ENCODE results near the gene ELP6. TPM values are rescaled to one million over a fixed set of nuclear protein-coding genes. Genes with fewer than 3 reads are reported as not detected.

Gene ELP6
- polyA plus RNA-seq, 2 of the 4 experiments (the other 2 are of a cell fraction) = 39.4 to 42.0 TPM

- no peak for ATAC-seq
- Histone ChIP-seq H3K9me3 (no peaks in the 10 kb centered on the region), H3K4me2 (no peak overlapping the region), H3K4me1 (no peaks in the 10 kb centered on the region), H3K27ac (no peak overlapping the region), H3K4me3 (no peak overlapping the region)
- POLR2A ChIA-PET = no interaction called here
- DNase-seq (ENCODE audit: low read depth in 1 of 2, low spot score in 1 of 2) = no peak
- FAIRE-seq = no peak
- WGBS (ENCODE audit: missing lambda C conversion rate) = 90% methylated on average over 4 of the region's 4 CpGs
- TF ChIP-seq PBX3 (IDR thresholded peaks at IDR 0.05) = no peak
- no peak for TF ChIP-seq CBX8 (IDR thresholded peaks at IDR 0.05)
- CTCF ChIA-PET = interaction anchor here (1.1 to 1.3 kb wide), 2 partner anchors 11 to 74 kb away, joined by 3 read pairs; no protein-coding TSS in a partner anchor
Measured at GRCh38 chr3:47495111-47495510, 18.4 kb downstream of the ELP6 start.

- no peak for FAIRE-seq
- H3K27ac ChIP-seq = no peak overlapping the region
- H3K4me3 ChIP-seq = no peak overlapping the region
- DNase-seq (ENCODE audit: low read depth in 1 of 2, low spot score in 1 of 2) = no peak
- ChIA-PET CTCF (interaction anchor here (1.0 to 1.3 kb wide), 3 partner anchors 9 to 70 kb away, joined by 3 to 4 read pairs (median 4); no protein-coding TSS in a partner anchor), POLR2A (no interaction called here)
- ATAC-seq = no peak
- H3K9me3 ChIP-seq = no peaks in the 10 kb centered on the region
- H3K4me2 ChIP-seq = no peak overlapping the region
- 86% methylated on average over 12 of the region's 12 CpGs for WGBS (ENCODE audit: missing lambda C conversion rate)
- no peaks in the 10 kb centered on the region for H3K4me1 ChIP-seq
- TF ChIP-seq RNF2 (IDR thresholded peaks at IDR 0.05; ENCODE audit: borderline replicate concordance, low read depth) = no peak
- no peak for TF ChIP-seq FOSL2 (IDR thresholded peaks at IDR 0.05)
- TF ChIP-seq FOSL2 (CRISPR knock-in tag; IDR thresholded peaks at IDR 0.05) = no peak
- no peak for TF ChIP-seq ELK1 (IDR thresholded peaks at IDR 0.05; ENCODE audit: low read depth, low read length)
- TF ChIP-seq ZC3H11A (IDR thresholded peaks at IDR 0.05) = no peak
- no peak for TF ChIP-seq RFX5 (IDR thresholded peaks at IDR 0.05)
- TF ChIP-seq USF2 (IDR thresholded peaks at IDR 0.05) = no peak
Measured at GRCh38 chr3:47491777-47492176, 21.7 kb downstream of the ELP6 start.

GRCh38 chr3:47491186-47491585 is 22.3 kb downstream of the ELP6 start:
- no peak for FAIRE-seq
- 89% methylated on average over 3 of the region's 3 CpGs for WGBS (ENCODE audit: missing lambda C conversion rate)
- POLR2A ChIA-PET = no interaction called here

More at GRCh38 chr3:47491186-47491585, 22.3 kb downstream of the ELP6 start:
- no peak for TF ChIP-seq ZFP36 (IDR thresholded peaks at IDR 0.05; ENCODE audit: borderline replicate concordance, partially characterized antibody)
- TF ChIP-seq ELK1 (IDR thresholded peaks at IDR 0.05; ENCODE audit: low read depth, low read length) = no peak
- no peak for TF ChIP-seq PHF8 (IDR thresholded peaks at IDR 0.05; ENCODE audit: borderline replicate concordance, low read depth)
- TF ChIP-seq ATOH8 (CRISPR knock-in tag; IDR thresholded peaks at IDR 0.05; ENCODE audit: low read depth) = no peak
- no peak for TF ChIP-seq MAFK (IDR thresholded peaks at IDR 0.05; ENCODE audit: partially characterized antibody)
- no peak for TF ChIP-seq HOXB5 (CRISPR knock-in tag; IDR thresholded peaks at IDR 0.05)
- TF ChIP-seq FOXS1 (CRISPR knock-in tag; IDR thresholded peaks at IDR 0.05) = no peak
- TF ChIP-seq CHD2 (IDR thresholded peaks at IDR 0.05; ENCODE audit: low read length, partially characterized antibody) = no peak
- TF ChIP-seq CHD4 (IDR thresholded peaks at IDR 0.05; ENCODE audit: borderline replicate concordance) = no peak
- TF ChIP-seq CTCF (IDR thresholded peaks at IDR 0.05) = no peak
- DNase-seq (ENCODE audit: low read depth in 1 of 2, low spot score in 1 of 2) (no peak), ATAC-seq (no peak)
- Histone ChIP-seq H3K9me3 (no peaks in the 10 kb centered on the region), H3K27ac (no peak overlapping the region), H3K4me3 (no peak overlapping the region), H3K4me2 (no peak overlapping the region), H3K4me1 (no peaks in the 10 kb centered on the region)
- CTCF ChIA-PET = interaction anchor here (1.0 to 1.3 kb wide), 2 partner anchors 34 to 70 kb away, joined by 3 to 4 read pairs; no protein-coding TSS in a partner anchor

Measured in A549 (cell line).